IMR-90 (cell line): Measurements from ENCODE around the gene GPRC5C.

Source experiments
- CEBPB ChIP-seq: IDR thresholded peaks from 2 replicates; pipeline ENCODE4 v1.6.1; 2012; ENCODE audit warnings: low read depth, low read length, improper control_type of control experiment
- CTCF ChIP-seq: conservative IDR thresholded peaks from 2 replicates; pipeline ENCODE4 v1.5.1; 2012; ENCODE audit warnings: mild to moderate bottlenecking, low read depth, low read length, improper control_type of control experiment
- MXI1 ChIP-seq: IDR thresholded peaks from 2 replicates; pipeline ENCODE4 v1.6.1; 2012; ENCODE audit warnings: low read depth, mild to moderate bottlenecking, low read length, moderate library complexity, borderline replicate concordance
- POLR2A ChIP-seq: IDR thresholded peaks from 2 replicates; pipeline ENCODE4 v1.6.1; 2012; ENCODE audit warnings: mild to moderate bottlenecking, low read depth, low read length

GRCh38 chr17:74459622-74460021, 27.7 kb downstream of the GPRC5C start:
- TF ChIP-seq MXI1 (no peak), CTCF (no peak), POLR2A (no peak), CEBPB (no peak)
